Non-pigmented ciliary epithelial cell (primary cell): ENCODE results near the gene GPRC6A.
A peak's percentile ranks its signal among the peaks of the same experiment; 100 is the strongest.
"Not testable (repeated sequence)": the region's sequence is repeated elsewhere in the genome, so short reads cannot be mapped to it uniquely, and the experiment has no call there.

Experiments
- DNase-seq: peaks from one replicate; pipeline ENCODE4 v3.0.0-alpha.2; 2010; ENCODE audit warnings: low read depth

The GPRC6A gene, protein sequence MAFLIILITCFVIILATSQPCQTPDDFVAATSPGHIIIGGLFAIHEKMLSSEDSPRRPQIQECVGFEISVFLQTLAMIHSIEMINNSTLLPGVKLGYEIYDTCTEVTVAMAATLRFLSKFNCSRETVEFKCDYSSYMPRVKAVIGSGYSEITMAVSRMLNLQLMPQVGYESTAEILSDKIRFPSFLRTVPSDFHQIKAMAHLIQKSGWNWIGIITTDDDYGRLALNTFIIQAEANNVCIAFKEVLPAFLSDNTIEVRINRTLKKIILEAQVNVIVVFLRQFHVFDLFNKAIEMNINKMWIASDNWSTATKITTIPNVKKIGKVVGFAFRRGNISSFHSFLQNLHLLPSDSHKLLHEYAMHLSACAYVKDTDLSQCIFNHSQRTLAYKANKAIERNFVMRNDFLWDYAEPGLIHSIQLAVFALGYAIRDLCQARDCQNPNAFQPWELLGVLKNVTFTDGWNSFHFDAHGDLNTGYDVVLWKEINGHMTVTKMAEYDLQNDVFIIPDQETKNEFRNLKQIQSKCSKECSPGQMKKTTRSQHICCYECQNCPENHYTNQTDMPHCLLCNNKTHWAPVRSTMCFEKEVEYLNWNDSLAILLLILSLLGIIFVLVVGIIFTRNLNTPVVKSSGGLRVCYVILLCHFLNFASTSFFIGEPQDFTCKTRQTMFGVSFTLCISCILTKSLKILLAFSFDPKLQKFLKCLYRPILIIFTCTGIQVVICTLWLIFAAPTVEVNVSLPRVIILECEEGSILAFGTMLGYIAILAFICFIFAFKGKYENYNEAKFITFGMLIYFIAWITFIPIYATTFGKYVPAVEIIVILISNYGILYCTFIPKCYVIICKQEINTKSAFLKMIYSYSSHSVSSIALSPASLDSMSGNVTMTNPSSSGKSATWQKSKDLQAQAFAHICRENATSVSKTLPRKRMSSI

GRCh38 chr6:116828983-116829382 lies at the start of gene GPRC6A:
Gene GPRC6A (minus strand): TSS chr6:116829083. CDS start chr6:116829013, 70 bp downstream.
- no peak for DNase-seq

GRCh38 chr6:116877743-116878142 lies 48.9 kb upstream of the GPRC6A start:
- no peak for DNase-seq

GRCh38 chr6:116876635-116877611 lies 48.0 kb upstream of the GPRC6A start, which contains the start of gene RFX6:
Gene RFX6 (plus strand): TSS chr6:116877242. CDS start chr6:116877276, 34 bp downstream.
- DNase-seq: no peak

GRCh38 chr6:116876107-116876506 lies 47.2 kb upstream of the GPRC6A start:
- no peak for DNase-seq

GRCh38 chr6:116872771-116873170 lies 43.9 kb upstream of the GPRC6A start:
- no peak for DNase-seq

GRCh38 chr6:116866281-116866871 lies 37.5 kb upstream of the GPRC6A start:
- DNase-seq: no peak

DNA sequence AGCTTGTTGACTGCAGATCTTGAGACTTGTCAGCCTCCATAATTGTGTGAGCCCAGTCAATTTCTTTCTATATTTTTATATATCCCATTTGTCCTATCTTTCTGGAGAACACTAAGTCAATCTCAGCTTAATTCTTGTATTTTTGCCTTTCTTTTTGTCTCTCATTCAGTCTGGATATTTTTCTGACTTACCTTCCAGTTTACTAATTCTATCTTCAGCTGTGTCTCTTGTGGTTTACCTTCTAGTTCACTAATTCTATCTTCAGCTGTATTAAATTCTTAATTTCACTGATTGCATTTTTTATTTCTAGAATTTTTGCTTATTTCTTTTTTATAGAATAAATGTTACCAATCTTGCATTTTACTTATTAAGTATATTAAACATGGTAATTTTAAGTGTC lies 30.4 kb upstream of the GPRC6A start:
- no peak for DNase-seq

- no peak for DNase-seq
These were observed 29.2 kb upstream of the GPRC6A start for GRCh38 chr6:116858060-116858459.

- peak; percentile 14 for DNase-seq
These were observed 18.3 kb upstream of the GPRC6A start for GRCh38 chr6:116847227-116847626.

DNA sequence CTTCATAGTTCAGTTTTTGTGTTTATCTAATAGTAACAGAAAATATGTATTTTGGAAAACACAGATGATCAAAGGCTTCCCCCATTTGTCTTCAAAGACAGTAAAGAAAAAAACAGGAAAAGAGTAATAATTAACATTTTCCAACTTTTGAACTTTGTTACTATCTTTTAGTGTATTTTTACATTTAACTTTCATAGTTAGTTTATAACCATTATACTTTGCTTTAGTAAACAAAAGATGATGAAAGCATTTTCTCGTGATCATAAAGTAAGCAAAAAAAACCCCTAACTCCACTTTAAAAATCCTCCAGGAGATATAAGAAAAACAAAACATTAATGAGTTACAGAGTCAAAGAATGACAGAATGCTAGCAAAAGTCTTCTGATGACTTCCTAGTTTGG lies 13.6 kb upstream of the GPRC6A start:
- no peak for DNase-seq

- peak; percentile 32 for DNase-seq
These were observed 11.2 kb upstream of the GPRC6A start for GRCh38 chr6:116840091-116840490.

- no peak for DNase-seq
These were observed 7.9 kb upstream of the GPRC6A start for GRCh38 chr6:116836606-116837342.

DNA sequence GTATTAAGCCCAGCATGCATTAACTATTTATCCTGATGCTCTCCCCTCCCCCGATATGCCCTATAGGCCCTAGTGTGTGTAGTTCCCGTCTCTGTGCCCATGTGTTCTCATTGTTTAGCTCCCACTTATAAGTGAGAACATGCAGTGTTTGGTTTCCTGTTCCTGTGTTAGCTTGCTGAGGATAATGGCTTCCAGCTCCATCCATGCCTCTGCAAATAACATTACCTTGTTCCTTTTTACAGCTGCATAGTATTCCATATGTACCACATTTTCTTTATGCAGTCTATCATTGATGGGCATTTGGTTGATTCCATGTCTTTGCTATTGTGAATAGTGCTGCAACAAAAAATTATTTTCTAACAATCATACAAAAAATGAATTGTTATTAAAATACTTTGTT lies 5.6 kb upstream of the GPRC6A start:
- not testable (repeated sequence) for DNase-seq

DNA sequence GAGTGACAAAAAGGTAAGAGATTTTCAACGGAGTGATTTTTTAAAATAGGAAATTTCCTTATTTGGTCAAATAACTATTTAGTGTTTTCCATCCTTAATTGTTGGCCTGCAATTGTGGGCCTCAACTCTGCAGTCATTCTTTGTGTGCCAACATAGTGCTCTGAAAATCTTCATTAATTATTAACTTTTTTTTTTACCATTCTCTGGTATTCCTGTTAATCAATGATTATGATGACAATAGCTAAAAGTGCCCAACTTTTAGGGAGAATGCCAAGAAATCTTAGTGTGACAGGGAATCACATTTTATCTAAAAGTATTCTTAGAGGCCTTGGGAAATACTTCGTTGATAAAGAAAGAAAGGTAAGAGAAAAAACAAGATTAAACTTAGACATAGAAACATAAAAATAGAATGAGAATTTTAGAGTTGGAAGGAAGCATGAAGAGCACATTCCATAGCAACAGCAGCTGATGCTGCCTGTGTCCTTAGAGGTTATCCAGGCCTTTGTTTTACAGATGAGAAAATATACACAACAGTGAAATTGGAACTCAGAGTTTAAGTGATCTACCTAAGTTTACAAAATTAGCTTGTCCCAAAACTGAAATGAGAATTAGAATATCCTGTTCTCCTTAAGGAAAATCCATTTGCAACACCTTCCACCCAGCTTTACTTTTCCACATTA lies 1.2 kb downstream of the GPRC6A start:
- no peak for DNase-seq

DNA sequence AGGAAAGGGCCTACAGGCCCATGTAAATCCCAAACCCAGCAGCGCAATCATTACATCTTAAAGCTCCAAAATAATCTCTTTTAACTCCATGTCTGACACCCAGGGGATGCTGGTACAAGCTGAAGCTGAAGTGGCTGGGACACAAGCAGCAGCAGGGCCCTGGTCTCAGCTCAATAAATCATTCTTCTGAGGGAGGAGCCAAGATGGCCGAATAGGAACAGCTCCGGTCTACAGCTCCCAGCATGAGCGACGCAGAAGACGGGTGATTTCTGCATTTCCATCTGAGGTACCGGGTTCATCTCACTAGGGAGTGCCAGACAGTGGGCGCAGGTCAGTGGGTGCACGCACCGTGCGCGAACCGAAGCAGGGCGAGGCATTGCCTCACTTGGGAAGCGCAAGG lies 12.5 kb downstream of the GPRC6A start:
- not testable (repeated sequence) for DNase-seq

- DNase-seq: no peak
These were observed 16.7 kb downstream of the GPRC6A start for GRCh38 chr6:116812051-116812650.

DNA sequence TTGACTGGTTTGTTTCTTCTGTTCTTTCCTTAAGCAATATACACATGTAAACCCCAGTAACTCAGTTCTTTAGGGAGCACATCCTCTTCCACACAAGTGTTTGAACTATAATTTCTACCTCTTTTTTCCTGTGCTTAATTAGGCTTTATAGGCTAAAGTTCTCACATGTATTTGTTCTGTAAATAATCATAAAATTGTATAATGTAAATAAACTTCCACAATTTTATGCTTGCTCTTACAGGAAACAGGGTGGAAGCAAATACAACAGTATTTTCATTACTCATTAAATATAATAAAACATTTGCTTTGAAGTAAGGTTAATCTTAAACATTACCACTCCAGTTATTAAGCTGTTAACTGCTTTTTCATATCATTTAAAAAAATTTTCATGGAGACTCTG lies 26.9 kb downstream of the GPRC6A start:
- DNase-seq: no peak

- no peak for DNase-seq
These were observed 28.9 kb downstream of the GPRC6A start for GRCh38 chr6:116799945-116800344.

DNA sequence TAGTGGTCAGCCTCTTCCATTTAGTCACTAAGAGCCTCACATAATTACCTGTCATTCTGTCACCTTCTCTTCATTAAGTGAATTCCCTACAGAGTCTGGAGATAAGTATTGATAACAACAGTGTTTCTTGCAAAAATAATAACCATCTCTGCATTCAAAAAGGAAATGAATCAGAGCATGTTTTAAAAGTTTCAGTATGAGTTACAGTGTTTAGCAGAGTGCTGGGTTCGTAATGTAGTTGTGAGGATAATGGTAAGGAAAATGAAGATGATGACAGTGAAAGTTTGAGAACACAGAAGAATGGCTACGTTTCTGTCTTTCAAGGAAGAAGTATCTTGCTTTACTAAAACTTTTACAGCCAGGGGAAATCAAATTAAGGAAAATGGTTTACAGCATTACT lies 31.3 kb downstream of the GPRC6A start:
- DNase-seq: no peak

- DNase-seq: no peak
These were observed 35.7 kb downstream of the GPRC6A start for GRCh38 chr6:116793224-116793623.
